GM23338 (cell line): ENCODE results near the gene NRDE2. TPM values are rescaled to one million over a fixed set of nuclear protein-coding genes. Genes with fewer than 3 reads are reported as not detected.

Experiments
- ATAC-seq: fragments of 200-7000 bp; cut with Tn5 transposase; 3 replicates; pipeline ENCODE4 v1.9.1; 2020
- DNase-seq: peaks from one replicate; pipeline ENCODE4 v3.0.0-alpha.2; 2015; ENCODE audit warnings: low spot score
- H2AFZ ChIP-seq: fragments of 200-600 bp; sonication (generic); 2 replicates; pipeline ENCODE4 v1.8.0; 2016; ENCODE audit warnings: antibody characterized with exemption, mild to moderate bottlenecking, moderate library complexity
- H3F3A ChIP-seq: fragments of 200-600 bp; sonication (generic); replicated peaks from 2 replicates; pipeline ENCODE4 v1.8.0; 2017; ENCODE audit warnings: antibody characterized with exemption, mixed run types, low read depth
- H3K27ac ChIP-seq: fragments of 200-600 bp; sonication (generic); 2 replicates; pipeline ENCODE4 v1.6.1; 2016; ENCODE audit warnings: low read depth
- H3K27me3 ChIP-seq: fragments of 200-600 bp; sonication (generic); 2 replicates; pipeline ENCODE4 v1.8.0; 2016; ENCODE audit warnings: mild to moderate bottlenecking, mixed run types, moderate library complexity; ENCODE audit not compliant: insufficient read depth
- H3K36me3 ChIP-seq: fragments of 200-600 bp; sonication (generic); 2 replicates; pipeline ENCODE4 v1.8.0; 2016; ENCODE audit warnings: mild to moderate bottlenecking; ENCODE audit not compliant: insufficient read depth
- H3K4me1 ChIP-seq: fragments of 200-600 bp; sonication (generic); 2 replicates; pipeline ENCODE4 v1.8.0; 2016; ENCODE audit warnings: mild to moderate bottlenecking, moderate library complexity; ENCODE audit not compliant: insufficient read depth
- H3K4me2 ChIP-seq: fragments of 200-600 bp; sonication (generic); 2 replicates; pipeline ENCODE4 v1.7.1; 2017; ENCODE audit warnings: mixed run types
- H3K4me3 ChIP-seq: fragments of 200-600 bp; sonication (generic); 2 replicates; pipeline ENCODE4 v1.6.1; 2016; ENCODE audit warnings: mixed run types
- H3K79me2 ChIP-seq: fragments of 200-600 bp; sonication (generic); replicated peaks from 2 replicates; pipeline ENCODE4 v1.8.0; 2017; ENCODE audit warnings: mild to moderate bottlenecking; ENCODE audit not compliant: insufficient read depth
- H3K9me2 ChIP-seq: fragments of 200-600 bp; sonication (generic); 2 replicates; pipeline ENCODE4 v1.8.0; 2017; ENCODE audit not compliant: insufficient read depth
- H4K20me1 ChIP-seq: fragments of 200-600 bp; sonication (generic); replicated peaks from 2 replicates; pipeline ENCODE4 v1.8.0; 2017; ENCODE audit warnings: mild to moderate bottlenecking; ENCODE audit not compliant: insufficient read depth
- H3K27ac Mint-ChIP-seq: 2 replicates; pipeline ENCODE4 v1.8.0; 2020; ENCODE audit warnings: inconsistent platforms, mild to moderate bottlenecking, moderate library complexity, mixed read lengths
- H3K27me3 Mint-ChIP-seq: 3 replicates; pipeline ENCODE4 v1.8.0; 2022; ENCODE audit warnings: low read depth, mild to moderate bottlenecking, moderate library complexity, mixed read lengths, inconsistent platforms; ENCODE audit not compliant: insufficient read depth, poor library complexity
- H3K36me3 Mint-ChIP-seq: 3 replicates; pipeline ENCODE4 v1.8.0; 2021; ENCODE audit warnings: low read depth, mild to moderate bottlenecking, inconsistent platforms, moderate library complexity, mixed read lengths
- H3K4me1 Mint-ChIP-seq: 3 replicates; pipeline ENCODE4 v1.8.0; 2020; ENCODE audit warnings: mild to moderate bottlenecking, inconsistent platforms, mixed read lengths
- H3K4me3 Mint-ChIP-seq: 3 replicates; pipeline ENCODE4 v1.8.0; 2021; ENCODE audit warnings: moderate library complexity, mild to moderate bottlenecking, inconsistent platforms, mixed read lengths
- H3K9me3 Mint-ChIP-seq: 3 replicates; pipeline ENCODE4 v1.8.0; 2020; ENCODE audit warnings: moderate library complexity, mild to moderate bottlenecking, inconsistent platforms, mixed read lengths
- CREB1 ChIP-seq: fragments of 250-450 bp; sonication (Bioruptor Pico); IDR thresholded peaks from 2 replicates; pipeline ENCODE4 v1.5.0; 2020; ENCODE audit warnings: low read depth, mild to moderate bottlenecking, moderate library complexity
- CTCF ChIP-seq, 2 experiments: fragments of 200-600 bp in 1 of 2; sonication (generic) in 1 of 2; conservative IDR thresholded peaks; 2 replicates each; pipeline versions ENCODE4 v1.5.1 to v1.6.1; 2016 to 2017; ENCODE audit warnings: antibody characterized with exemption in 2 of 2, low read depth in 2 of 2, mild to moderate bottlenecking in 2 of 2, moderate library complexity in 1 of 2
- EZH2 ChIP-seq: fragments of 200-600 bp; sonication (generic); IDR thresholded peaks from one replicate; pipeline ENCODE4 v1.8.0; 2017; ENCODE audit warnings: antibody characterized with exemption, mild to moderate bottlenecking, low read depth; ENCODE audit not compliant: unreplicated experiment
- EZH2phosphoT487 ChIP-seq: fragments of 200-600 bp; sonication (generic); IDR thresholded peaks from one replicate; pipeline ENCODE4 v1.8.1; 2018; ENCODE audit warnings: antibody characterized with exemption; ENCODE audit not compliant: unreplicated experiment
- JUNB ChIP-seq: IDR thresholded peaks from one replicate; pipeline ENCODE4 v1.6.1; 2016; ENCODE audit warnings: antibody characterized with exemption; ENCODE audit not compliant: unreplicated experiment
- NANOG ChIP-seq: IDR thresholded peaks from 2 replicates; pipeline ENCODE4 v1.6.1; 2016; ENCODE audit warnings: antibody characterized with exemption, borderline replicate concordance
- POLR2AphosphoS5 ChIP-seq: IDR thresholded peaks from 2 replicates; pipeline ENCODE4 v1.6.1; 2016; ENCODE audit warnings: antibody characterized with exemption, low read depth
- REST ChIP-seq: IDR thresholded peaks from one replicate; pipeline ENCODE4 v1.6.1; 2018; ENCODE audit warnings: antibody characterized with exemption; ENCODE audit not compliant: unreplicated experiment
- STAT1 ChIP-seq: IDR thresholded peaks from one replicate; pipeline ENCODE4 v1.6.1; 2016; ENCODE audit warnings: antibody characterized with exemption; ENCODE audit not compliant: unreplicated experiment
- ZNF114 ChIP-seq: fragments of 250-450 bp; sonication (Bioruptor Pico); IDR thresholded peaks from 2 replicates; pipeline ENCODE4 v1.5.0; 2020; ENCODE audit warnings: mild to moderate bottlenecking, moderate library complexity
- ZNF331 ChIP-seq: fragments of 250-450 bp; sonication (Bioruptor Pico); IDR thresholded peaks from 2 replicates; pipeline ENCODE4 v1.5.0; 2020; ENCODE audit warnings: low read depth, mild to moderate bottlenecking, moderate library complexity
- polyA plus RNA-seq: library from polyadenylated mRNA; unstranded; fragments of >200 nt; fragmentation: Nextera tagmentation; extraction: Ambion mirVana; gene quantifications from 2 replicates; pipeline ENCODE4 v1.2.1, GENCODE V29; 2016
- total RNA-seq: library from RNA; depleted of rRNA; stranded (reverse); fragments of >200 nt; shearing (Covaris generic); gene quantifications from 2 replicates; pipeline ENCODE4 v1.2.3, GENCODE V29; 2014
- TF ChIP-seq, protein P1 (sequence below): fragments of 250-450 bp; sonication (Bioruptor Pico); IDR thresholded peaks from 2 replicates; pipeline ENCODE4 v1.5.0; 2020; ENCODE audit warnings: mild to moderate bottlenecking, moderate library complexity
- TF ChIP-seq, protein P2 (sequence below): IDR thresholded peaks from 2 replicates; pipeline ENCODE4 v1.6.1; 2016; ENCODE audit warnings: antibody characterized with exemption

The NRDE2 gene
- total and polyA plus RNA-seq, 2 experiments from 2014 or later: 9.8 to 20.6 TPM

- no peak overlapping the region for H3K27ac Mint-ChIP-seq
- no peak for DNase-seq
- Histone ChIP-seq H3K4me2 (no peak overlapping the region), H3K27me3 (peaks cover 3% of the 10 kb centered on the region; the same call in 1 of the 2 replicates), H3K9me2 (no peaks in the 10 kb centered on the region), H3K27ac (no peak overlapping the region), H4K20me1 (peaks cover 12% of the 10 kb centered on the region; the same call in 1 of the 2 replicates), H2AFZ (no peak overlapping the region), H3K4me1 (peaks cover 4% of the 10 kb centered on the region; the same call in 1 of the 2 replicates), H3K4me3 (no peak overlapping the region), H3F3A (no peaks in the 10 kb centered on the region), H3K79me2 (peaks cover 31% of the 10 kb centered on the region), H3K36me3 (no peaks in the 10 kb centered on the region)
- no peak overlapping the region for H3K4me3 Mint-ChIP-seq
- no peak for ATAC-seq
- H3K4me1 Mint-ChIP-seq: peaks cover 9% of the 10 kb centered on the region; the same call in 2 of the 3 replicates
- TF ChIP-seq REST (no peak), EZH2phosphoT487 (no peak), ZNF114 (CRISPR knock-in tag) (no peak), EZH2 (no peak), JUNB (no peak), ZNF331 (CRISPR knock-in tag) (no peak), CTCF (conservative IDR thresholded peaks at IDR 0.05; ENCODE audit: low read depth in 2 of 2) (no peak), NANOG (no peak), POLR2AphosphoS5 (no peak), CREB1 (no peak), STAT1 (no peak)
- TF ChIP-seq, protein P1, sequence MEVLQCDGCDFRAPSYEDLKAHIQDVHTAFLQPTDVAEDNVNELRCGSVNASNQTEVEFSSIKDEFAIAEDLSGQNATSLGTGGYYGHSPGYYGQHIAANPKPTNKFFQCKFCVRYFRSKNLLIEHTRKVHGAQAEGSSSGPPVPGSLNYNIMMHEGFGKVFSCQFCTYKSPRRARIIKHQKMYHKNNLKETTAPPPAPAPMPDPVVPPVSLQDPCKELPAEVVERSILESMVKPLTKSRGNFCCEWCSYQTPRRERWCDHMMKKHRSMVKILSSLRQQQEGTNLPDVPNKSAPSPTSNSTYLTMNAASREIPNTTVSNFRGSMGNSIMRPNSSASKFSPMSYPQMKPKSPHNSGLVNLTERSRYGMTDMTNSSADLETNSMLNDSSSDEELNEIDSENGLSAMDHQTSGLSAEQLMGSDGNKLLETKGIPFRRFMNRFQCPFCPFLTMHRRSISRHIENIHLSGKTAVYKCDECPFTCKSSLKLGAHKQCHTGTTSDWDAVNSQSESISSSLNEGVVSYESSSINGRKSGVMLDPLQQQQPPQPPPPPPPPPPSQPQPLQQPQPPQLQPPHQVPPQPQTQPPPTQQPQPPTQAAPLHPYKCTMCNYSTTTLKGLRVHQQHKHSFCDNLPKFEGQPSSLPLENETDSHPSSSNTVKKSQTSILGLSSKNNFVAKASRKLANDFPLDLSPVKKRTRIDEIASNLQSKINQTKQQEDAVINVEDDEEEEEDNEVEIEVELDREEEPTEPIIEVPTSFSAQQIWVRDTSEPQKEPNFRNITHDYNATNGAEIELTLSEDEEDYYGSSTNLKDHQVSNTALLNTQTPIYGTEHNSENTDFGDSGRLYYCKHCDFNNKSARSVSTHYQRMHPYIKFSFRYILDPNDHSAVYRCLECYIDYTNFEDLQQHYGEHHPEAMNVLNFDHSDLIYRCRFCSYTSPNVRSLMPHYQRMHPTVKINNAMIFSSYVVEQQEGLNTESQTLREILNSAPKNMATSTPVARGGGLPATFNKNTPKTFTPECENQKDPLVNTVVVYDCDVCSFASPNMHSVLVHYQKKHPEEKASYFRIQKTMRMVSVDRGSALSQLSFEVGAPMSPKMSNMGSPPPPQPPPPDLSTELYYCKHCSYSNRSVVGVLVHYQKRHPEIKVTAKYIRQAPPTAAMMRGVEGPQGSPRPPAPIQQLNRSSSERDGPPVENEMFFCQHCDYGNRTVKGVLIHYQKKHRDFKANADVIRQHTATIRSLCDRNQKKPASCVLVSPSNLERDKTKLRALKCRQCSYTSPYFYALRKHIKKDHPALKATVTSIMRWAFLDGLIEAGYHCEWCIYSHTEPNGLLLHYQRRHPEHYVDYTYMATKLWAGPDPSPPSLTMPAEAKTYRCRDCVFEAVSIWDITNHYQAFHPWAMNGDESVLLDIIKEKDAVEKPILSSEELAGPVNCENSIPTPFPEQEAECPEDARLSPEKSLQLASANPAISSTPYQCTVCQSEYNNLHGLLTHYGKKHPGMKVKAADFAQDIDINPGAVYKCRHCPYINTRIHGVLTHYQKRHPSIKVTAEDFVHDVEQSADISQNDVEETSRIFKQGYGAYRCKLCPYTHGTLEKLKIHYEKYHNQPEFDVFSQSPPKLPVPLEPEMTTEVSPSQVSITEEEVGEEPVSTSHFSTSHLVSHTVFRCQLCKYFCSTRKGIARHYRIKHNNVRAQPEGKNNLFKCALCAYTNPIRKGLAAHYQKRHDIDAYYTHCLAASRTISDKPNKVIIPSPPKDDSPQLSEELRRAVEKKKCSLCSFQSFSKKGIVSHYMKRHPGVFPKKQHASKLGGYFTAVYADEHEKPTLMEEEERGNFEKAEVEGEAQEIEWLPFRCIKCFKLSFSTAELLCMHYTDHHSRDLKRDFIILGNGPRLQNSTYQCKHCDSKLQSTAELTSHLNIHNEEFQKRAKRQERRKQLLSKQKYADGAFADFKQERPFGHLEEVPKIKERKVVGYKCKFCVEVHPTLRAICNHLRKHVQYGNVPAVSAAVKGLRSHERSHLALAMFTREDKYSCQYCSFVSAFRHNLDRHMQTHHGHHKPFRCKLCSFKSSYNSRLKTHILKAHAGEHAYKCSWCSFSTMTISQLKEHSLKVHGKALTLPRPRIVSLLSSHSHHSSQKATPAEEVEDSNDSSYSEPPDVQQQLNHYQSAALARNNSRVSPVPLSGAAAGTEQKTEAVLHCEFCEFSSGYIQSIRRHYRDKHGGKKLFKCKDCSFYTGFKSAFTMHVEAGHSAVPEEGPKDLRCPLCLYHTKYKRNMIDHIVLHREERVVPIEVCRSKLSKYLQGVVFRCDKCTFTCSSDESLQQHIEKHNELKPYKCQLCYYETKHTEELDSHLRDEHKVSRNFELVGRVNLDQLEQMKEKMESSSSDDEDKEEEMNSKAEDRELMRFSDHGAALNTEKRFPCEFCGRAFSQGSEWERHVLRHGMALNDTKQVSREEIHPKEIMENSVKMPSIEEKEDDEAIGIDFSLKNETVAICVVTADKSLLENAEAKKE (CRISPR knock-in tag): no peak
- TF ChIP-seq, protein P2, sequence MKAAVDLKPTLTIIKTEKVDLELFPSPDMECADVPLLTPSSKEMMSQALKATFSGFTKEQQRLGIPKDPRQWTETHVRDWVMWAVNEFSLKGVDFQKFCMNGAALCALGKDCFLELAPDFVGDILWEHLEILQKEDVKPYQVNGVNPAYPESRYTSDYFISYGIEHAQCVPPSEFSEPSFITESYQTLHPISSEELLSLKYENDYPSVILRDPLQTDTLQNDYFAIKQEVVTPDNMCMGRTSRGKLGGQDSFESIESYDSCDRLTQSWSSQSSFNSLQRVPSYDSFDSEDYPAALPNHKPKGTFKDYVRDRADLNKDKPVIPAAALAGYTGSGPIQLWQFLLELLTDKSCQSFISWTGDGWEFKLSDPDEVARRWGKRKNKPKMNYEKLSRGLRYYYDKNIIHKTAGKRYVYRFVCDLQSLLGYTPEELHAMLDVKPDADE: no peak
- peaks cover 2% of the 10 kb centered on the region; the same call in 1 of the 3 replicates for H3K9me3 Mint-ChIP-seq
- H3K36me3 Mint-ChIP-seq: peaks cover 4% of the 10 kb centered on the region
- peaks cover 11% of the 10 kb centered on the region for H3K27me3 Mint-ChIP-seq
These were observed 77.9 kb downstream of the NRDE2 start for GRCh38 chr14:90253826-90254225.
